Superior temporal gyrus (tissue), 1 donor: ENCODE results near the gene ENPP4.
"Not testable (repeated sequence)": the region's sequence is repeated elsewhere in the genome, so short reads cannot be mapped to it uniquely, and the experiment has no call there.

ENCODE experiments used
- DNase-seq: peaks from one replicate; pipeline ENCODE4 v3.0.0-alpha.2; 2016; ENCODE audit errors: extremely low spot score

The ENPP4 gene

GRCh38 chr6:46131291-46131690 is 1.5 kb downstream of the ENPP4 start:
- DNase-seq, result not testable (repeated sequence)

- DNase-seq, result no peak
Measured at GRCh38 chr6:46134216-46134615, 4.4 kb downstream of the ENPP4 start.

GRCh38 chr6:46135176-46135575 is 5.4 kb downstream of the ENPP4 start:
- DNase-seq, result no peak

GRCh38 chr6:46136831-46137230 is 7.0 kb downstream of the ENPP4 start:
- DNase-seq, result no peak

- DNase-seq, result no peak
Measured at GRCh38 chr6:46137387-46137786, 7.6 kb downstream of the ENPP4 start.

- no peak for DNase-seq
Measured at GRCh38 chr6:46138281-46138680, 8.5 kb downstream of the ENPP4 start.

GRCh38 chr6:46144270-46144669 is 14.5 kb downstream of the ENPP4 start:
- DNase-seq, result no peak

- not testable (repeated sequence) for DNase-seq
Measured at GRCh38 chr6:46149066-46149465, 19.3 kb downstream of the ENPP4 start.

- DNase-seq, result no peak
Measured at GRCh38 chr6:46156701-46157100, 26.9 kb downstream of the ENPP4 start.

GRCh38 chr6:46159229-46159628 is 29.4 kb downstream of the ENPP4 start:
- no peak for DNase-seq

GRCh38 chr6:46160102-46160501 is 30.3 kb downstream of the ENPP4 start:
- DNase-seq, result no peak

GRCh38 chr6:46170357-46171289 is 40.8 kb downstream of the ENPP4 start, which contains the start of gene ENPP5:
TSS of gene ENPP5 (minus strand) at chr6:46170980. CDS start at chr6:46168262, 2,718 bp downstream.
- peak; percentile 88 for DNase-seq

- no peak for DNase-seq
Measured at GRCh38 chr6:46172176-46172575, 42.4 kb downstream of the ENPP4 start.

- no peak for DNase-seq
Measured at GRCh38 chr6:46174904-46175303, 45.1 kb downstream of the ENPP4 start.

GRCh38 chr6:46175446-46175845 is 45.7 kb downstream of the ENPP4 start:
- no peak for DNase-seq

- DNase-seq, result no peak
Measured at GRCh38 chr6:46175976-46176375, 46.2 kb downstream of the ENPP4 start.

GRCh38 chr6:46184114-46184513 is 54.3 kb downstream of the ENPP4 start:
- DNase-seq, result no peak

GRCh38 chr6:46186583-46186982 is 56.8 kb downstream of the ENPP4 start:
- no peak for DNase-seq

GRCh38 chr6:46189726-46190125 is 59.9 kb downstream of the ENPP4 start:
- DNase-seq, result no peak

GRCh38 chr6:46190889-46191288 is 61.1 kb downstream of the ENPP4 start:
- DNase-seq, result no peak

GRCh38 chr6:46191961-46192360 is 62.2 kb downstream of the ENPP4 start:
- DNase-seq, result no peak
